ENCODE measurements around the gene CDKAL1. TPM values are rescaled to one million over a fixed set of nuclear protein-coding genes. Genes with fewer than 3 reads are reported as not detected.

CDKAL1 gene
- total RNA-seq, 1 experiment from 2014 or later, result 20.6 TPM

DNA sequence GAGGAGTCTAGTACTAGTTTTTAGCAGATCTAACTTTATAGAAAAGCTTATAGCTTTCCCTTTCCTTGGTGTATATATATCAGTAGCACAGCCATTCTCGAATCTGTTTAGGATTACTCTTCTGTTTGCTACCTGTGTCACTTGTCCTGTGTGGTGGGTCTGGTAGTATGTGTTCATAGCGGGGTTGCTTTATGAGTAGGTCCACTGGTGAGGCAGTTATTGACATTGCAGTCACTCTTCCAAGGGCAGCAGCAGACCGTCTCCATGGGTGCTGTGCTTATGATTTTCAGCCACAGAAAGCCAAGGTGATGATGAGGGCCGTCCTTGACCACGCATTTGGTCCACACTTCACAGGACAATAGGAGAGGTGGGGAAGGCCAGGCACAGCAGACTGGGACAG, 171.5 kb downstream of the CDKAL1 start:
- Mint-ChIP-seq H3K27ac (no peak overlapping the region), H3K4me3 (no peak overlapping the region), H3K4me1 (peaks cover 46% of the 10 kb centered on the region), H3K9me3 (no peaks in the 10 kb centered on the region), H3K27me3 (ENCODE audit: low read depth) (no peaks in the 10 kb centered on the region), H3K36me3 (no peaks in the 10 kb centered on the region)
- ATAC-seq (no peak), DNase-seq (ENCODE audit: low spot score) (no peak)
- TF ChIP-seq, protein P1, sequence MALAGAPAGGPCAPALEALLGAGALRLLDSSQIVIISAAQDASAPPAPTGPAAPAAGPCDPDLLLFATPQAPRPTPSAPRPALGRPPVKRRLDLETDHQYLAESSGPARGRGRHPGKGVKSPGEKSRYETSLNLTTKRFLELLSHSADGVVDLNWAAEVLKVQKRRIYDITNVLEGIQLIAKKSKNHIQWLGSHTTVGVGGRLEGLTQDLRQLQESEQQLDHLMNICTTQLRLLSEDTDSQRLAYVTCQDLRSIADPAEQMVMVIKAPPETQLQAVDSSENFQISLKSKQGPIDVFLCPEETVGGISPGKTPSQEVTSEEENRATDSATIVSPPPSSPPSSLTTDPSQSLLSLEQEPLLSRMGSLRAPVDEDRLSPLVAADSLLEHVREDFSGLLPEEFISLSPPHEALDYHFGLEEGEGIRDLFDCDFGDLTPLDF (CRISPR knock-in tag; IDR thresholded peaks at IDR 0.05), result no peak
- TF ChIP-seq TEAD1 (CRISPR knock-in tag; IDR thresholded peaks at IDR 0.05) (no peak), ZNF219 (CRISPR knock-in tag; IDR thresholded peaks at IDR 0.05; ENCODE audit: borderline replicate concordance) (no peak), ZNF317 (CRISPR knock-in tag; IDR thresholded peaks at IDR 0.05; ENCODE audit: borderline replicate concordance, low read depth) (no peak), ZNF138 (CRISPR knock-in tag; conservative IDR thresholded peaks at IDR 0.05) (no peak), CREB1 (CRISPR knock-in tag; IDR thresholded peaks at IDR 0.05) (no peak), GTF2I (CRISPR knock-in tag; conservative IDR thresholded peaks at IDR 0.05) (no peak), SOX15 (CRISPR knock-in tag; IDR thresholded peaks at IDR 0.05) (no peak), RORB (CRISPR knock-in tag; IDR thresholded peaks at IDR 0.05) (no peak)
- TF ChIP-seq, protein P2, sequence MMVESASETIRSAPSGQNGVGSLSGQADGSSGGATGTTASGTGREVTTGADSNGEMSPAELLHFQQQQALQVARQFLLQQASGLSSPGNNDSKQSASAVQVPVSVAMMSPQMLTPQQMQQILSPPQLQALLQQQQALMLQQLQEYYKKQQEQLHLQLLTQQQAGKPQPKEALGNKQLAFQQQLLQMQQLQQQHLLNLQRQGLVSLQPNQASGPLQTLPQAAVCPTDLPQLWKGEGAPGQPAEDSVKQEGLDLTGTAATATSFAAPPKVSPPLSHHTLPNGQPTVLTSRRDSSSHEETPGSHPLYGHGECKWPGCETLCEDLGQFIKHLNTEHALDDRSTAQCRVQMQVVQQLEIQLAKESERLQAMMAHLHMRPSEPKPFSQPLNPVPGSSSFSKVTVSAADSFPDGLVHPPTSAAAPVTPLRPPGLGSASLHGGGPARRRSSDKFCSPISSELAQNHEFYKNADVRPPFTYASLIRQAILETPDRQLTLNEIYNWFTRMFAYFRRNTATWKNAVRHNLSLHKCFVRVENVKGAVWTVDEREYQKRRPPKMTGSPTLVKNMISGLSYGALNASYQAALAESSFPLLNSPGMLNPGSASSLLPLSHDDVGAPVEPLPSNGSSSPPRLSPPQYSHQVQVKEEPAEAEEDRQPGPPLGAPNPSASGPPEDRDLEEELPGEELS (CRISPR knock-in tag; IDR thresholded peaks at IDR 0.05), result no peak
- TF ChIP-seq, protein P3, sequence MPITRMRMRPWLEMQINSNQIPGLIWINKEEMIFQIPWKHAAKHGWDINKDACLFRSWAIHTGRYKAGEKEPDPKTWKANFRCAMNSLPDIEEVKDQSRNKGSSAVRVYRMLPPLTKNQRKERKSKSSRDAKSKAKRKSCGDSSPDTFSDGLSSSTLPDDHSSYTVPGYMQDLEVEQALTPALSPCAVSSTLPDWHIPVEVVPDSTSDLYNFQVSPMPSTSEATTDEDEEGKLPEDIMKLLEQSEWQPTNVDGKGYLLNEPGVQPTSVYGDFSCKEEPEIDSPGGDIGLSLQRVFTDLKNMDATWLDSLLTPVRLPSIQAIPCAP (CRISPR knock-in tag; IDR thresholded peaks at IDR 0.05), result no peak
- TF ChIP-seq, protein P4, sequence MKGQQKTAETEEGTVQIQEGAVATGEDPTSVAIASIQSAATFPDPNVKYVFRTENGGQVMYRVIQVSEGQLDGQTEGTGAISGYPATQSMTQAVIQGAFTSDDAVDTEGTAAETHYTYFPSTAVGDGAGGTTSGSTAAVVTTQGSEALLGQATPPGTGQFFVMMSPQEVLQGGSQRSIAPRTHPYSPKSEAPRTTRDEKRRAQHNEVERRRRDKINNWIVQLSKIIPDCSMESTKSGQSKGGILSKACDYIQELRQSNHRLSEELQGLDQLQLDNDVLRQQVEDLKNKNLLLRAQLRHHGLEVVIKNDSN (CRISPR knock-in tag; IDR thresholded peaks at IDR 0.05), result no peak
- TF ChIP-seq, protein P5, sequence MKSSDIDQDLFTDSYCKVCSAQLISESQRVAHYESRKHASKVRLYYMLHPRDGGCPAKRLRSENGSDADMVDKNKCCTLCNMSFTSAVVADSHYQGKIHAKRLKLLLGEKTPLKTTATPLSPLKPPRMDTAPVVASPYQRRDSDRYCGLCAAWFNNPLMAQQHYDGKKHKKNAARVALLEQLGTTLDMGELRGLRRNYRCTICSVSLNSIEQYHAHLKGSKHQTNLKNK (CRISPR knock-in tag; IDR thresholded peaks at IDR 0.05), result no peak
- TF ChIP-seq, protein P6, sequence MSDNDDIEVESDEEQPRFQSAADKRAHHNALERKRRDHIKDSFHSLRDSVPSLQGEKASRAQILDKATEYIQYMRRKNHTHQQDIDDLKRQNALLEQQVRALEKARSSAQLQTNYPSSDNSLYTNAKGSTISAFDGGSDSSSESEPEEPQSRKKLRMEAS (CRISPR knock-in tag; IDR thresholded peaks at IDR 0.05), result no peak
- TF ChIP-seq, protein P7, sequence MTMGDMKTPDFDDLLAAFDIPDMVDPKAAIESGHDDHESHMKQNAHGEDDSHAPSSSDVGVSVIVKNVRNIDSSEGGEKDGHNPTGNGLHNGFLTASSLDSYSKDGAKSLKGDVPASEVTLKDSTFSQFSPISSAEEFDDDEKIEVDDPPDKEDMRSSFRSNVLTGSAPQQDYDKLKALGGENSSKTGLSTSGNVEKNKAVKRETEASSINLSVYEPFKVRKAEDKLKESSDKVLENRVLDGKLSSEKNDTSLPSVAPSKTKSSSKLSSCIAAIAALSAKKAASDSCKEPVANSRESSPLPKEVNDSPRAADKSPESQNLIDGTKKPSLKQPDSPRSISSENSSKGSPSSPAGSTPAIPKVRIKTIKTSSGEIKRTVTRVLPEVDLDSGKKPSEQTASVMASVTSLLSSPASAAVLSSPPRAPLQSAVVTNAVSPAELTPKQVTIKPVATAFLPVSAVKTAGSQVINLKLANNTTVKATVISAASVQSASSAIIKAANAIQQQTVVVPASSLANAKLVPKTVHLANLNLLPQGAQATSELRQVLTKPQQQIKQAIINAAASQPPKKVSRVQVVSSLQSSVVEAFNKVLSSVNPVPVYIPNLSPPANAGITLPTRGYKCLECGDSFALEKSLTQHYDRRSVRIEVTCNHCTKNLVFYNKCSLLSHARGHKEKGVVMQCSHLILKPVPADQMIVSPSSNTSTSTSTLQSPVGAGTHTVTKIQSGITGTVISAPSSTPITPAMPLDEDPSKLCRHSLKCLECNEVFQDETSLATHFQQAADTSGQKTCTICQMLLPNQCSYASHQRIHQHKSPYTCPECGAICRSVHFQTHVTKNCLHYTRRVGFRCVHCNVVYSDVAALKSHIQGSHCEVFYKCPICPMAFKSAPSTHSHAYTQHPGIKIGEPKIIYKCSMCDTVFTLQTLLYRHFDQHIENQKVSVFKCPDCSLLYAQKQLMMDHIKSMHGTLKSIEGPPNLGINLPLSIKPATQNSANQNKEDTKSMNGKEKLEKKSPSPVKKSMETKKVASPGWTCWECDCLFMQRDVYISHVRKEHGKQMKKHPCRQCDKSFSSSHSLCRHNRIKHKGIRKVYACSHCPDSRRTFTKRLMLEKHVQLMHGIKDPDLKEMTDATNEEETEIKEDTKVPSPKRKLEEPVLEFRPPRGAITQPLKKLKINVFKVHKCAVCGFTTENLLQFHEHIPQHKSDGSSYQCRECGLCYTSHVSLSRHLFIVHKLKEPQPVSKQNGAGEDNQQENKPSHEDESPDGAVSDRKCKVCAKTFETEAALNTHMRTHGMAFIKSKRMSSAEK (CRISPR knock-in tag; IDR thresholded peaks at IDR 0.05; ENCODE audit: borderline replicate concordance), result no peak
- ChIA-PET CTCF (no interaction called here), POLR2A (no interaction called here)

DNA sequence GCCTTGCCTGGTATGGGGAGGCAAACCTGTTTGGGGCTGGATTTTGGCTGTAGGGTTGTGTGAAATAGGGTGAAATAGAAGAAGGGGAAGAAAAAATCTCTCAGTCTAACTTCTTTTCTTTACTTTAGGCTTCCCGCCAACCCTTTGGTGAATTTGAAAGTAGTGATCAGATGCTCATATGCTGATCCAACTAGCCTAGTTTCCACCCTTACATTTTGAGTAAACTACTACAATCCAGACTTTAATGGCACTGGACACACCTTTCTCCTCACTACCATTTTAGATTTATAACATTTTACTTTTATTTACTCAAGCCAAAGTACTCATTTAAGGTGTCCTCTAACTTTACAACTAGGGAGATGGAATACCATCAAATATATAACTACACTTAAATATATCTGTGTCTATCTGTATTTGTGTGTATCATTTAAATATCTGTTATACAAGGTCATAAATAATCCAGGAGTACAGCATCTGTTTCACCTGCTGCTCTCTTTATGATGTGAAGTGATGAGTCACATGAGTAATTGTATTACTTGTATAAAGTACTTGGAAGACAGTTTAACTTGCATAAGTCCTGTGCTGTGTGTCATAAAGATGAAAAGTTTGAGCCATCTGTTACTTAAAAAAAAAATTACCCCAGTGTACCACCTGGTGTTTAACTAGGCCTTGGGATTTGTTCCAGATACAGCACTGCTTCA, 172.1 kb downstream of the CDKAL1 start:
- ATAC-seq, result no peak
- POLR2A ChIA-PET, result no interaction called here
- TF ChIP-seq, protein P8, sequence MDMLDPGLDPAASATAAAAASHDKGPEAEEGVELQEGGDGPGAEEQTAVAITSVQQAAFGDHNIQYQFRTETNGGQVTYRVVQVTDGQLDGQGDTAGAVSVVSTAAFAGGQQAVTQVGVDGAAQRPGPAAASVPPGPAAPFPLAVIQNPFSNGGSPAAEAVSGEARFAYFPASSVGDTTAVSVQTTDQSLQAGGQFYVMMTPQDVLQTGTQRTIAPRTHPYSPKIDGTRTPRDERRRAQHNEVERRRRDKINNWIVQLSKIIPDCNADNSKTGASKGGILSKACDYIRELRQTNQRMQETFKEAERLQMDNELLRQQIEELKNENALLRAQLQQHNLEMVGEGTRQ (CRISPR knock-in tag; IDR thresholded peaks at IDR 0.05), result no peak
- TF ChIP-seq, protein P1 (CRISPR knock-in tag; IDR thresholded peaks at IDR 0.05), result no peak
- TF ChIP-seq JUN (CRISPR knock-in tag; IDR thresholded peaks at IDR 0.05), result no peak
- TF ChIP-seq, protein P5 (CRISPR knock-in tag; IDR thresholded peaks at IDR 0.05), result no peak
- no peak for TF ChIP-seq CREB1 (CRISPR knock-in tag; IDR thresholded peaks at IDR 0.05)
- TF ChIP-seq, protein P9, sequence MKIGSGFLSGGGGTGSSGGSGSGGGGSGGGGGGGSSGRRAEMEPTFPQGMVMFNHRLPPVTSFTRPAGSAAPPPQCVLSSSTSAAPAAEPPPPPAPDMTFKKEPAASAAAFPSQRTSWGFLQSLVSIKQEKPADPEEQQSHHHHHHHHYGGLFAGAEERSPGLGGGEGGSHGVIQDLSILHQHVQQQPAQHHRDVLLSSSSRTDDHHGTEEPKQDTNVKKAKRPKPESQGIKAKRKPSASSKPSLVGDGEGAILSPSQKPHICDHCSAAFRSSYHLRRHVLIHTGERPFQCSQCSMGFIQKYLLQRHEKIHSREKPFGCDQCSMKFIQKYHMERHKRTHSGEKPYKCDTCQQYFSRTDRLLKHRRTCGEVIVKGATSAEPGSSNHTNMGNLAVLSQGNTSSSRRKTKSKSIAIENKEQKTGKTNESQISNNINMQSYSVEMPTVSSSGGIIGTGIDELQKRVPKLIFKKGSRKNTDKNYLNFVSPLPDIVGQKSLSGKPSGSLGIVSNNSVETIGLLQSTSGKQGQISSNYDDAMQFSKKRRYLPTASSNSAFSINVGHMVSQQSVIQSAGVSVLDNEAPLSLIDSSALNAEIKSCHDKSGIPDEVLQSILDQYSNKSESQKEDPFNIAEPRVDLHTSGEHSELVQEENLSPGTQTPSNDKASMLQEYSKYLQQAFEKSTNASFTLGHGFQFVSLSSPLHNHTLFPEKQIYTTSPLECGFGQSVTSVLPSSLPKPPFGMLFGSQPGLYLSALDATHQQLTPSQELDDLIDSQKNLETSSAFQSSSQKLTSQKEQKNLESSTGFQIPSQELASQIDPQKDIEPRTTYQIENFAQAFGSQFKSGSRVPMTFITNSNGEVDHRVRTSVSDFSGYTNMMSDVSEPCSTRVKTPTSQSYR (CRISPR knock-in tag; IDR thresholded peaks at IDR 0.05), result no peak

More for the DNA sequence above, 172.1 kb downstream of the CDKAL1 start:
- DNase-seq (ENCODE audit: low spot score), result no peak
- no peak overlapping the region for H3K4me3 Mint-ChIP-seq
- no peaks in the 10 kb centered on the region for H3K36me3 Mint-ChIP-seq
- H3K27ac Mint-ChIP-seq, result no peak overlapping the region; the same call in 1 of the 2 replicates
- H3K27me3 Mint-ChIP-seq (ENCODE audit: low read depth), result no peaks in the 10 kb centered on the region
- no peaks in the 10 kb centered on the region for H3K9me3 Mint-ChIP-seq
- H3K4me1 Mint-ChIP-seq, result peaks cover 45% of the 10 kb centered on the region
- CTCF ChIA-PET, result no interaction called here
